ENCODE results near the gene DPEP1.

Gene DPEP1

DNA sequence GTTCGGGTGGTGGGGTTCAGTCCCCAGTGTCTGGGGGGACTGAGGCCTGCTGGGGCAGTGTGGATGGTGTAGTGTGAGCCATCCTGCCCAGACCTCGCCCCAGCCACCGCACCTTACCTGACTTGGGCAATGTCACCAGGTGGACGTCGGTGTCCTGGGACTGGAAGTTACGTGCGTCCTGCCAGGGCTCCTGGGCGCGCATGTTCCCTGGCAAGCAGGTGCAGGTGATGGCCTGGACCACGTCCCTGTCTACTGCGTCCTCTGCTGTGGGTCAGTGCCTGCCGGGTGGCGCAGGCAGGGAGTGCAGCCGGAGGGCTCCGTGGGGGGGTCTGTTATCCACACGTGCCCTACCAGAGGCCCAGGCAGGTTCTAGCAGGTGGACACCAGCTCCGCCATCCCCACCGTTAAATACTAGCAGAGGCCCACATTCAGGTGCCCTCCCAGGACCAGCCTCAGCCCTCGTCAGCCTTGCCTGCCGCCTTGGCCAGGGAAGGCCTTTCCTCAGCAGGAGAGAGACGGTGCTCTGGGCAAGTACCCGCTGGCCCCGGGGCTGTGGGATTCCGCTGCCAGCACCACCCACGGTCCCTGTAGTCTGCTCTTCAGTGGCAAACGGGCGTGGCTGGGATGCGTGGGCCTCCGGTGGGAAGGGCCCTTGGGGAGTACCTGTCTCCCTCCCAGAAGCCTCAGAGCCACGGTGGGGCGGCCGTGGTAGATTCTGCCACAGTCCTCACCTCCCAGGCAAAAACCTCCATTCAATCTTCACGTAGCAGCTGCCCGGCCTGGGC lies 8.1 kb upstream of the DPEP1 start:
- no peak overlapping the region for H3K4me3 ChIP-seq (ENCODE audit: low read depth, low read length)
- no peak for TF ChIP-seq CTCF (IDR thresholded peaks at IDR 0.05; ENCODE audit: insufficient read depth, low read depth, low read length, missing control alignments)
- DNase-seq (ENCODE audit: low read depth) = no peak

DNA sequence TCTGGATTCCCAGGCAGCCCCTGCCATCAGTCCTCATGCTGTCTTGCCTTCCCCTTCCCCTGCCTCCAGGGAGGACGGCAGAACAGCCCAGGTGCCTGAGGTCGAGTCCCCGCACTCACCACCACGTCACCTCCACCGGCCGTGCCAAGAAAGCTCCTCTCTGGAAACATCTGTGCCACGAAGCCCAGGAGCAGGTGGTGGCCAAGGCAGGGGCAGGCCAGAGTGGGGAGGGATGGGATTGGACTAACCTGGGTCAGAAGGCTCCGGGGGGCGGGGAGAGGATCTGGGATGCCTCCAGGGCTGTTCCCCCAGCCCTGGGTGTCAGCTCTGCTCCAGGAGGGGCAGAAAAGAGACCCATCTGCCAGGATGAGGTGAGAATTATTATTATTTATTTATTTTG lies 7.4 kb upstream of the DPEP1 start:
- DNase-seq (ENCODE audit: low read depth) = no peak

GRCh38 chr16:89607453-89607852 lies 6.0 kb upstream of the DPEP1 start:
- no peak for TF ChIP-seq CTCF (IDR thresholded peaks at IDR 0.05; ENCODE audit: insufficient read depth, low read depth, low read length, missing control alignments)
- DNase-seq (ENCODE audit: low read depth) = no peak
- H3K4me3 ChIP-seq (ENCODE audit: low read depth, low read length) = no peak overlapping the region

More for the DNA sequence above, 7.4 kb upstream of the DPEP1 start:
- no peak overlapping the region for H3K4me3 ChIP-seq (ENCODE audit: low read depth, low read length)
- no peak for TF ChIP-seq CTCF (IDR thresholded peaks at IDR 0.05; ENCODE audit: insufficient read depth, low read depth, low read length, missing control alignments)

DNA sequence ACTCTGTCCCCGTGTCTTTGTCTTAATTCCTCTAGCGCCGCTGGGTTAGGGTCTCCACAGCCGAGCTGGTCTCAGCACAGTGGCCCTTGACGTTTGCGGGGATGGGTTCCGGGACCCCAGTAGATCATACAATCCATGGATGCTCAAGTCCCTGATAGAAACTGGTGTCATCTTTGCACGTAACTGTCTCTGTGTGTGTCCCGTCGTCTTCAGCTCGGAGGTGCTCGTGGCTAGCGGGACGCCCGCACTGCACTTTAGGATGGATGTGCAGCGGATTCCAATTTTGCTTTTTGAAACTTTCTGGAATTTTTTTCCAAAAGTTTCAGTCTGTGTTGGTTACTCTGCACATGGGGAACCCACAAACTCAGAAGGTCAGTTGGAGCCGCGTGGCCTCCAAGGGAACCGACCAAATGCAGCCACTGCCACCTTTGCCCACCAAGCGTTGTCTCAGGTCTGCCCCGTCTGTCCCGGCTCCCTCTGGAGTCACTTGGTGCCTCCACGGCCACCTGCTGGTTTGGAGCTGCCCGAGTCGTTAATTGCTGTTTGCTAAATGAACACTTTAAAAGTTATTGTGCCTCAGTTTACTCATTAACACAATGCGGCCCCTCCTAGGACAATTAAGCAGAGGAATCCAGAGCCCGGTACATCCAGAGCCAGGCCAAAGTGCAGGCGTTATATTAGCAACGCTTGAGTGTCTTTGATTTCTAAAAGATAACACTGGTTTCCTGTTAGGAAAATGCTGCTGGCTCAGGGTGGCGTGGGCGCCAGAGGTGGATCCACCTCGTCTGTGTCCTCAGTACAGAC lies 5.3 kb upstream of the DPEP1 start:
- no peak for TF ChIP-seq CTCF (IDR thresholded peaks at IDR 0.05; ENCODE audit: insufficient read depth, low read depth, low read length, missing control alignments)
- no peak overlapping the region for H3K4me3 ChIP-seq (ENCODE audit: low read depth, low read length)
- no peak for DNase-seq (ENCODE audit: low read depth)

GRCh38 chr16:89610108-89610453 lies 3.4 kb upstream of the DPEP1 start:
- no peak for TF ChIP-seq CTCF (IDR thresholded peaks at IDR 0.05; ENCODE audit: insufficient read depth, low read depth, low read length, missing control alignments)
- no peak overlapping the region for H3K4me3 ChIP-seq (ENCODE audit: low read depth, low read length)
- no peak for DNase-seq (ENCODE audit: low read depth)

DNA sequence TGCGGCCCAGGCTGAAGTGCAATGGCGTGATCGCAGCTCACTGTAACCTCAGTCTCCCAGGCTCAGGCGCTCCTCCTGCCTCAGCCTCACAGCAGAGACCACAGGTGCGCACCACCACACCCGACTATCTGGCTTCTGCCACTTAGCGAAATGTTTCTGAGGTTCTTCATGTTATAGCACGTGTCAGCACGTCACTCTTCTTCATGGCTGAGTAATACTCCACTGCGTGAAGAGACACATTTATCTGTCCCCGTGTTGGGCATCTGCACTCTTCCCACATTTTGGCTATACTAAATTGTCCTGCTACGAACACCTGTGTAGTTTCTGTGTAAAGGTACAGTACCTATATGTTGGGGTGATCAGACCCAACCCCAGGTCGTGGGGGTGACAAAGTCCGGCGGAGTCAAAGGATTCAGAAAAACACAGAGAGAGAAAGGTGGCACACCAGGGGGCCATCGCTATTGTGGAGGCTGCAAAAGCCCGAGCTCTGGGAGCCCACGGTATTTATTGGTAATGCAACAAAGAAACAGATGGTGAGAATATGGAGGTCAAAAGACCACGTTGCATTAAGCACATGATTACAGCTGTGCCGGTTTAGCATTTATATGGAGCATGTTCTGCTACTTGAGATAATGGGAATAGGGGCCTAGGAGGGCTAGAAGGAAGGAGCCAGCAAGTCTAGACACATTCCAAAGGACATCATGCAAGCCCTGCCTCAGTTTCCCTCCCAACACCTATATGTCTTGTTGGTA lies 851 bp upstream of the DPEP1 start:
- no peak for DNase-seq (ENCODE audit: low read depth)
- TF ChIP-seq CTCF (IDR thresholded peaks at IDR 0.05; ENCODE audit: insufficient read depth, low read depth, low read length, missing control alignments) = no peak
- H3K4me3 ChIP-seq (ENCODE audit: low read depth, low read length) = no peak overlapping the region
